Measurements from ENCODE around the gene PIGC. TPM values are rescaled to one million over a fixed set of nuclear protein-coding genes. Genes with fewer than 3 reads are reported as not detected.

Gene PIGC
- 10 to 100 TPM; 20.8 to 37.4 (median 29.7) TPM for total RNA-seq
- 10 to 100 TPM; 15.3 to 22.3 (median 19.2) TPM for polyA plus RNA-seq

DNA sequence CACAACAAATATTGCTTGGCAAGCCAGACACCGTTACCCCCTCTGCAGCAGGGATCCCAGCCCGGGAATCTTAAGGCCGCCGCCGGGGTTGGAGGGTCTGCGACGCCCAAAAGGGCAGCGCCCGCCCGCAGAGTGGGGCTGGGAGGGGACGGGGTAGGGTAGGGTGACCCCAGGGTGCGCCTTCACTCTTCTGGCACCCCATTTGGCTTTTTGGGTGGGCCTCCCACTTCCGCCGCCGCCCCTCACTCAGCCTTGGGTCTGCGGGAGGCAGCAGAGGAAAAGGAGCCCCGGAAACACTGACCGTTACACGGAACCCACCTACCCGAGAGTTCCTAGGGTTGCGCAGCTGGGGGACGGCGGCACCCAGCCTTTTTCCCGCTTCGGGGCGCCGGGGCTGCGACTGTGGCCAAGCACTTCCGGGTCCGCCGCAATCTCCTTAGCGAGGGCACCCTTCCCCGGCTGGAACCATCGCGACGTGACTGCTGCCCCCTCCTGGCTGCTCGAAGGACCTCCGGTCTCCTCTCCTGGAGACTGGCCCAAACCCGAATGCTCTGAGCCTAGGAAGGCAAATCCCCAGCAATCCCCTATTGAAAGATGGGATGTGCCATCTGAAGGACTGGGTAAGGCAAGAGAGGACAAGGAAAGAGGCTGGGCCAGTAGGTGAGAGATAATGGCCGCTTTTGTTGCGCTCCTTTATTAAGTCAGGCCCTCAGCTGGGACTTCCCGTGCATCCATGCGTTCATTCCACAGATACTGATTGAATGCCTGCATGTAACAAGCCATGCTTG is at the start of gene PIGC:
PIGC (minus strand) TSS at position 404 of the 788 bp plus-strand sequence. CDS start 1,447 bp downstream, outside the sequence.
- intact Hi-C loops (cut with DNase I), result loop anchor here (1.0 to 5.0 kb wide), 4 partner anchors 44 to 662 kb away; partner anchors contain the start of gene METTL13
- peak; percentile 95 for DNase-seq
- WGBS, 2 donors, result 5 to 7% methylated on average over 43 of the region's 43 CpGs

DNA sequence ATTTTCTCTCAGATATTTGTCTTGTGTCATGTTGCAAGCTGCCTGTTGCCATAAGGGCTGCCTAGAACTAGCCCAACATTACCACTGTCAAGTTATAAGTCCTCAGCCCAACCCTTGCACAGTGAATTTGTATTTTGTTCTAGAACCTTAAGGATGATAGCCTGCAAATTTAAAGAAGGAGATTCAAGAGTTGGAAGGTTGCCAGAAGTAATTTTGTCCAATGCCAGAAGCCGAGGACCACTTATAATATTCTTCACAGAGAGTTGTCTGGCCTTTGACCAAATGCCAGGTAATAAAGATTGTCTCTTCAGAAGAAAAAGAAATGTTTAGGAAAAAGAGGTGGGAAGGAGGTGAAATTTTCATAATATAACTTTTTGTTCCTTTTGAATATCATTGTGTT is 48.6 kb upstream of the PIGC start:
- H3K27ac ChIP-seq, result no peak overlapping the region
- intact Hi-C loops (cut with DNase I), result no loop called here
- WGBS, 2 donors, result 75 to 78% methylated on average over 1 of the region's 1 CpG
- H3K36me3 ChIP-seq, result no peaks in the 10 kb centered on the region
- H3K27me3 ChIP-seq, result no peaks in the 10 kb centered on the region
- TF ChIP-seq POLR2AphosphoS5 (IDR thresholded peaks at IDR 0.05) (no peak), POLR2A (IDR thresholded peaks at IDR 0.05) (no peak), EP300 (IDR thresholded peaks at IDR 0.05) (no peak)
- TF ChIP-seq, protein P1, sequence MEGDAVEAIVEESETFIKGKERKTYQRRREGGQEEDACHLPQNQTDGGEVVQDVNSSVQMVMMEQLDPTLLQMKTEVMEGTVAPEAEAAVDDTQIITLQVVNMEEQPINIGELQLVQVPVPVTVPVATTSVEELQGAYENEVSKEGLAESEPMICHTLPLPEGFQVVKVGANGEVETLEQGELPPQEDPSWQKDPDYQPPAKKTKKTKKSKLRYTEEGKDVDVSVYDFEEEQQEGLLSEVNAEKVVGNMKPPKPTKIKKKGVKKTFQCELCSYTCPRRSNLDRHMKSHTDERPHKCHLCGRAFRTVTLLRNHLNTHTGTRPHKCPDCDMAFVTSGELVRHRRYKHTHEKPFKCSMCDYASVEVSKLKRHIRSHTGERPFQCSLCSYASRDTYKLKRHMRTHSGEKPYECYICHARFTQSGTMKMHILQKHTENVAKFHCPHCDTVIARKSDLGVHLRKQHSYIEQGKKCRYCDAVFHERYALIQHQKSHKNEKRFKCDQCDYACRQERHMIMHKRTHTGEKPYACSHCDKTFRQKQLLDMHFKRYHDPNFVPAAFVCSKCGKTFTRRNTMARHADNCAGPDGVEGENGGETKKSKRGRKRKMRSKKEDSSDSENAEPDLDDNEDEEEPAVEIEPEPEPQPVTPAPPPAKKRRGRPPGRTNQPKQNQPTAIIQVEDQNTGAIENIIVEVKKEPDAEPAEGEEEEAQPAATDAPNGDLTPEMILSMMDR (IDR thresholded peaks at IDR 0.05), result no peak
- peaks cover 0 to 8% (median 6%) of the 10 kb centered on the region in 4 donors for H3K4me1 ChIP-seq
- DNase-seq, result no peak
- no peak overlapping the region for H3K4me3 ChIP-seq
- no peaks in the 10 kb centered on the region for H3K9me3 ChIP-seq

More for the DNA sequence above, at the start of gene PIGC:
- peak within 1 kb of the TSS; percentile 54 to 99 (median 77) for H3K4me3 ChIP-seq
- peak within 1 kb of the TSS; percentile 68 to 85 (median 74) for H3K27ac ChIP-seq
- no peak for TF ChIP-seq EP300 (IDR thresholded peaks at IDR 0.05)
- TF ChIP-seq POLR2AphosphoS5 (IDR thresholded peaks at IDR 0.05), result peak in 3 of 4 donors; percentile 44 to 55 (median 49)
- TF ChIP-seq, protein P1 (IDR thresholded peaks at IDR 0.05), result peak; percentile 62 to 87 (median 81)
- H3K4me1 ChIP-seq, result peaks cover 0 to 26% (median 17%) of the 10 kb centered on the region in 4 donors
- peaks cover 0 to 7% (median 0%) of the 10 kb centered on the region in 4 donors for H3K36me3 ChIP-seq
- H3K9me3 ChIP-seq, result no peaks in the 10 kb centered on the region
- no peaks in the 10 kb centered on the region for H3K27me3 ChIP-seq

DNA sequence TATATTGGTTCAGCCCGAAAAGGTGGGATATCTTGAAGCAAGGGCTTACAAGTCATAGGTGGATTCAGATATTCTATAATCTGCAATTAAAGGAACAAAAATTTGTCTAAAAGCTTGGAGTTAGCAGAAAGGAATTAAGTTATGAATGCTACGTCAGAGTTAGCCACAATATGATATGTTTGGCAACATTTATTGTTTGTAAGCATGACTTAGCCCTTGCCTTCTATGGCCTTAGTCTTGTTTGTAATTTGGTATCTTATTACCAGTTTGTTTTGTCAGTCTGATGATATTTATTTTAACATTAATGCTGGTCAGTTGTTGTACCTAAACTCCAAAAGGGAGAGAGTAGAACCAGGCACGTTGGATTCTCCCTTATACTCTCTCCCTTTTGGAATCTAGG is 46.0 kb upstream of the PIGC start:
- TF ChIP-seq POLR2AphosphoS5 (IDR thresholded peaks at IDR 0.05) (no peak), POLR2A (IDR thresholded peaks at IDR 0.05) (no peak), EP300 (IDR thresholded peaks at IDR 0.05) (no peak)
- TF ChIP-seq, protein P1 (IDR thresholded peaks at IDR 0.05), result no peak
- no peaks in the 10 kb centered on the region for H3K4me1 ChIP-seq
- no peaks in the 10 kb centered on the region for H3K36me3 ChIP-seq
- DNase-seq, result no peak
- WGBS, 2 donors, result 81 to 87% methylated on average over 3 of the region's 3 CpGs
- no peaks in the 10 kb centered on the region for H3K9me3 ChIP-seq
- no peaks in the 10 kb centered on the region for H3K27me3 ChIP-seq
- intact Hi-C loops (cut with DNase I), result no loop called here
- no peak overlapping the region for H3K4me3 ChIP-seq
- no peak overlapping the region for H3K27ac ChIP-seq

DNA sequence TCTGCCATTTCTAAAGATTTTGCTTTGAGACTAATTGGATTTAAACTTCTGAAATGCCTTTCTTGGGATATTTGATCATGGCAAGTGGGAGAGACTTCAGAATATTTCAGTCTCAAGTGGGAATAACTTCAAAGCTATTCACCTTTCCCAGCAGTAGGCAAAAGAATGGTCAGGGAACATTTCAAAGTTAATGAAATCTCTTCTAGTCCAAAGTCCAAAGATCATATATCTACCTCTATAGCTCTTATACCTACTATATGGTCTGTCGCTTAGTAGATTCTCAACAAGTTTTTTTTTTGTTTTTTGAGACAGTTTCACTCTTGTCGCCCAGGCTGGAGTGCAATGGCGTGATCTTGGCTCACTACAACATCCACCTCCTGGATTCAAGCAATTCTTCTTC is 44.5 kb upstream of the PIGC start:
- Histone ChIP-seq H3K27ac (no peak overlapping the region), H3K4me3 (no peak overlapping the region), H3K4me1 (no peaks in the 10 kb centered on the region), H3K27me3 (no peaks in the 10 kb centered on the region), H3K9me3 (no peaks in the 10 kb centered on the region), H3K36me3 (no peaks in the 10 kb centered on the region)
- intact Hi-C loops (cut with DNase I), result no loop called here
- whole genome bisulfite sequencing, 2 donors, result 81 to 90% methylated on average over 3 of the region's 3 CpGs
- TF ChIP-seq POLR2AphosphoS5 (IDR thresholded peaks at IDR 0.05) (no peak), EP300 (IDR thresholded peaks at IDR 0.05) (no peak), POLR2A (IDR thresholded peaks at IDR 0.05) (no peak)
- TF ChIP-seq, protein P1 (IDR thresholded peaks at IDR 0.05), result no peak
- no peak for DNase-seq
